Ishikawa (cell line): ENCODE data around the gene LAMP2.

Source experiments
- CEBPB ChIP-seq: IDR thresholded peaks from 2 replicates; pipeline ENCODE4 v1.6.1; 2012
- CREB1 ChIP-seq: IDR thresholded peaks from 2 replicates; pipeline ENCODE4 v1.6.1; 2012; ENCODE audit warnings: low read depth
- EGR1 ChIP-seq: IDR thresholded peaks from 2 replicates; pipeline ENCODE4 v1.6.1; 2012
- EP300 ChIP-seq: IDR thresholded peaks from 2 replicates; pipeline ENCODE4 v1.6.1; 2012; ENCODE audit warnings: borderline replicate concordance
- FOXM1 ChIP-seq: IDR thresholded peaks from 2 replicates; pipeline ENCODE4 v1.6.1; 2012; ENCODE audit warnings: low read depth, borderline replicate concordance
- NFIC ChIP-seq: IDR thresholded peaks from 2 replicates; pipeline ENCODE4 v1.6.1; 2012
- RAD21 ChIP-seq: IDR thresholded peaks from 2 replicates; pipeline ENCODE4 v1.6.1; 2012; ENCODE audit warnings: low read depth
- TAF1 ChIP-seq: IDR thresholded peaks from 2 replicates; pipeline ENCODE4 v1.6.1; 2012; ENCODE audit warnings: low read depth, mild to moderate bottlenecking
- TCF12 ChIP-seq: IDR thresholded peaks from 2 replicates; pipeline ENCODE4 v1.6.1; 2012; ENCODE audit warnings: low read depth
- TEAD4 ChIP-seq: IDR thresholded peaks from 2 replicates; pipeline ENCODE4 v1.6.1; 2012
- USF1 ChIP-seq: IDR thresholded peaks from 2 replicates; pipeline ENCODE4 v1.6.1; 2012
- YY1 ChIP-seq: IDR thresholded peaks from 2 replicates; pipeline ENCODE4 v1.6.1; 2012; ENCODE audit warnings: low read depth
- ZBTB7A ChIP-seq: IDR thresholded peaks from 2 replicates; pipeline ENCODE4 v1.6.1; 2012; ENCODE audit warnings: low read depth
- TF ChIP-seq, protein P1 (sequence below): IDR thresholded peaks from 2 replicates; pipeline ENCODE4 v1.6.1; 2012
- TF ChIP-seq, protein P2 (sequence below): IDR thresholded peaks from 2 replicates; pipeline ENCODE4 v1.6.1; 2012; ENCODE audit warnings: low read depth, mild to moderate bottlenecking

Gene LAMP2

GRCh38 chrX:120453985-120454384, 15.1 kb downstream of the LAMP2 start:
- no peak for TF ChIP-seq TEAD4
- TF ChIP-seq, protein P1, sequence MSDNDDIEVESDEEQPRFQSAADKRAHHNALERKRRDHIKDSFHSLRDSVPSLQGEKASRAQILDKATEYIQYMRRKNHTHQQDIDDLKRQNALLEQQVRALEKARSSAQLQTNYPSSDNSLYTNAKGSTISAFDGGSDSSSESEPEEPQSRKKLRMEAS, result no peak
- no peak for TF ChIP-seq USF1
- no peak for TF ChIP-seq ZBTB7A
- TF ChIP-seq EP300, result no peak
- TF ChIP-seq CEBPB, result no peak
- TF ChIP-seq, protein P2, sequence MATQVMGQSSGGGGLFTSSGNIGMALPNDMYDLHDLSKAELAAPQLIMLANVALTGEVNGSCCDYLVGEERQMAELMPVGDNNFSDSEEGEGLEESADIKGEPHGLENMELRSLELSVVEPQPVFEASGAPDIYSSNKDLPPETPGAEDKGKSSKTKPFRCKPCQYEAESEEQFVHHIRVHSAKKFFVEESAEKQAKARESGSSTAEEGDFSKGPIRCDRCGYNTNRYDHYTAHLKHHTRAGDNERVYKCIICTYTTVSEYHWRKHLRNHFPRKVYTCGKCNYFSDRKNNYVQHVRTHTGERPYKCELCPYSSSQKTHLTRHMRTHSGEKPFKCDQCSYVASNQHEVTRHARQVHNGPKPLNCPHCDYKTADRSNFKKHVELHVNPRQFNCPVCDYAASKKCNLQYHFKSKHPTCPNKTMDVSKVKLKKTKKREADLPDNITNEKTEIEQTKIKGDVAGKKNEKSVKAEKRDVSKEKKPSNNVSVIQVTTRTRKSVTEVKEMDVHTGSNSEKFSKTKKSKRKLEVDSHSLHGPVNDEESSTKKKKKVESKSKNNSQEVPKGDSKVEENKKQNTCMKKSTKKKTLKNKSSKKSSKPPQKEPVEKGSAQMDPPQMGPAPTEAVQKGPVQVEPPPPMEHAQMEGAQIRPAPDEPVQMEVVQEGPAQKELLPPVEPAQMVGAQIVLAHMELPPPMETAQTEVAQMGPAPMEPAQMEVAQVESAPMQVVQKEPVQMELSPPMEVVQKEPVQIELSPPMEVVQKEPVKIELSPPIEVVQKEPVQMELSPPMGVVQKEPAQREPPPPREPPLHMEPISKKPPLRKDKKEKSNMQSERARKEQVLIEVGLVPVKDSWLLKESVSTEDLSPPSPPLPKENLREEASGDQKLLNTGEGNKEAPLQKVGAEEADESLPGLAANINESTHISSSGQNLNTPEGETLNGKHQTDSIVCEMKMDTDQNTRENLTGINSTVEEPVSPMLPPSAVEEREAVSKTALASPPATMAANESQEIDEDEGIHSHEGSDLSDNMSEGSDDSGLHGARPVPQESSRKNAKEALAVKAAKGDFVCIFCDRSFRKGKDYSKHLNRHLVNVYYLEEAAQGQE, result no peak
- TF ChIP-seq YY1, result no peak
- no peak for TF ChIP-seq TAF1
- TF ChIP-seq FOXM1, result no peak
- no peak for TF ChIP-seq RAD21
- no peak for TF ChIP-seq EGR1
- no peak for TF ChIP-seq CREB1
- TF ChIP-seq TCF12, result no peak
- no peak for TF ChIP-seq NFIC

GRCh38 chrX:120452131-120452530, 17.0 kb downstream of the LAMP2 start:
- TF ChIP-seq YY1 (no peak), TEAD4 (no peak), EGR1 (no peak), CREB1 (no peak), NFIC (no peak), TCF12 (no peak)
- TF ChIP-seq, protein P1, result no peak

DNA sequence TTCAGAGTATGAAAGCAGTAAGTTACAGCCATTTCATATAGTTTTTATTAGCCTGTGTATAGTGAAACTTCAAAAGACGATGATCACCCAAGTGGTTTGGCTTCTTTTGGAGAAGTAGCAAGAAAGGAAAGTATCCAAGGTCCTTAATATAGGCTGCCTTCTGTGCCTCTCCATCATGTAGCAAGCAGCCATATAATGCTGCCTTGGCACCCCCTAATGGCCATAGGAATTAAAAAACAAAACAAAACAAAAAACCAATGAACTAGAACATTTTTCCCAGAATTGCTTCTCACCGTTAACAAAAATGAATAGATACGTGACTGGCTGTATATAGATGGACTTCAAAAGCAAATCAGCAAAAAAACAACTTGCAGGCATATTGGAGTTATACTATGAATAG, 18.9 kb downstream of the LAMP2 start:
- TF ChIP-seq RAD21, result peak; percentile 29; the same call in 1 of the 2 replicates
- no peak for TF ChIP-seq EP300

GRCh38 chrX:120446498-120446897, 22.6 kb downstream of the LAMP2 start:
- TF ChIP-seq, protein P2, result no peak
- no peak for TF ChIP-seq TAF1

GRCh38 chrX:120439921-120440320, 29.2 kb downstream of the LAMP2 start:
- no peak for TF ChIP-seq CEBPB
- TF ChIP-seq TEAD4, result no peak
- TF ChIP-seq FOXM1, result no peak
- TF ChIP-seq RAD21, result no peak
- no peak for TF ChIP-seq ZBTB7A
- TF ChIP-seq, protein P2, result no peak
- TF ChIP-seq TAF1, result no peak
- TF ChIP-seq USF1, result no peak
- TF ChIP-seq NFIC, result no peak
- no peak for TF ChIP-seq EGR1
- no peak for TF ChIP-seq YY1
- no peak for TF ChIP-seq CREB1
- TF ChIP-seq, protein P1, result no peak
- no peak for TF ChIP-seq TCF12
- TF ChIP-seq EP300, result no peak
